Measurements from ENCODE around the gene C3orf33. TPM values are rescaled to one million over a fixed set of nuclear protein-coding genes. Genes with fewer than 3 reads are reported as not detected.

C3orf33 gene
- total RNA-seq, 1 experiment from 2014 or later = 2.9 TPM

GRCh38 chr3:155753038-155753639, 52.9 kb downstream of the C3orf33 start:
- Histone ChIP-seq H2BK12ac (ENCODE audit: insufficient read length, low read depth, low read length) (no peak overlapping the region), H3K79me1 (ENCODE audit: insufficient read depth, low read depth, low read length, poor library complexity, severe bottlenecking) (no peaks in the 10 kb centered on the region), H3K23ac (ENCODE audit: insufficient read length, low read depth, low read length) (no peak overlapping the region), H3K14ac (ENCODE audit: insufficient read depth, low read length) (no peak overlapping the region), H2BK5ac (ENCODE audit: insufficient read length, low read length) (no peak overlapping the region), H2BK20ac (ENCODE audit: low read depth, low read length, poor library complexity, severe bottlenecking) (no peak overlapping the region), H2BK15ac (ENCODE audit: low read depth, low read length) (no peak overlapping the region), H2AK5ac (ENCODE audit: insufficient read length, low read length) (no peak overlapping the region), H2BK120ac (ENCODE audit: low read depth, low read length, poor library complexity, severe bottlenecking) (no peak overlapping the region), H3K27ac (ENCODE audit: insufficient read length, low read depth, low read length) (no peak overlapping the region), H3K9ac (ENCODE audit: extremely low read depth, insufficient read length, low read length) (no peak overlapping the region), H4K91ac (ENCODE audit: insufficient read length, low read depth, low read length) (no peak overlapping the region), H3K23me2 (ENCODE audit: insufficient read length, low read depth, low read length, poor library complexity, severe bottlenecking) (no peaks in the 10 kb centered on the region), H3K27me3 (ENCODE audit: insufficient read depth, low read length) (no peaks in the 10 kb centered on the region), H2AFZ (ENCODE audit: low read length) (no peak overlapping the region), H3K4ac (ENCODE audit: low read depth, low read length) (no peak overlapping the region), H3K18ac (ENCODE audit: insufficient read length, low read depth, low read length) (no peak overlapping the region), H3K79me2 (ENCODE audit: insufficient read depth, low read length) (no peaks in the 10 kb centered on the region), H3K56ac (ENCODE audit: insufficient read length, low read depth, low read length) (no peak overlapping the region), H3K4me1 (ENCODE audit: insufficient read depth, low read length) (peaks cover 4% of the 10 kb centered on the region), H3K4me2 (ENCODE audit: insufficient read depth, insufficient read length, low read length) (no peak overlapping the region), H4K8ac (replicated peaks; ENCODE audit: insufficient read length, low read depth, low read length) (no peak overlapping the region), H4K20me1 (ENCODE audit: control insufficient read depth, insufficient read depth, insufficient read length) (no peaks in the 10 kb centered on the region), H4K5ac (ENCODE audit: insufficient read length, low read depth, low read length) (no peak overlapping the region), H3K9me3 (ENCODE audit: control insufficient read depth, low read depth, low read length) (no peaks in the 10 kb centered on the region), H3T11ph (ENCODE audit: low read length) (no peak overlapping the region)
- Mint-ChIP-seq H3K27me3 (ENCODE audit: low read depth) (no peaks in the 10 kb centered on the region), H3K9me3 (no peaks in the 10 kb centered on the region), H3K4me1 (peaks cover 30 to 32% of the 10 kb centered on the region in 2 experiments), H3K4me3 (no peak overlapping the region; a peak in 2 of 5 replicates), H3K36me3 (ENCODE audit: insufficient read depth in 1 of 3, low read depth in 3 of 3) (no peaks in the 10 kb centered on the region), H3K27ac (no peak overlapping the region; a peak in 1 of 7 replicates)
- DNase-seq = no peak
- peak; percentile 77 for TF ChIP-seq CTCF (conservative IDR thresholded peaks at IDR 0.05)
- no CpG with 5 or more reads among the region's 11 CpGs for WGBS (ENCODE audit: extremely low coverage, insufficient read length, low lambda C conversion rate)
